Sigmoid colon (tissue), 4 donors: ENCODE results near the gene SLC6A1.

Experiments used
- CTCF ChIP-seq, 4 experiments: fragments of 450-650 bp in 3 of 4; fragments of 200-600 bp in 1 of 4; IDR thresholded peaks; one replicate each; pipeline ENCODE4 v1.5.1; 2016 to 2019; ENCODE audit warnings: antibody characterized with exemption in 4 of 4, mild to moderate bottlenecking in 3 of 4, moderate library complexity in 2 of 4
- EP300 ChIP-seq, 4 donors: sonication (generic); formaldehyde crosslinking; IDR thresholded peaks; one replicate each; pipeline ENCODE4 v1.6.1; 2017; ENCODE audit warnings: antibody characterized with exemption in 4 of 4
- POLR2A ChIP-seq, 2 donors: fragments of 450-650 bp; IDR thresholded peaks; one replicate each; pipeline ENCODE4 v1.6.1; 2016; ENCODE audit warnings: antibody characterized with exemption in 2 of 2, mild to moderate bottlenecking in 2 of 2, moderate library complexity in 2 of 2

DNA sequence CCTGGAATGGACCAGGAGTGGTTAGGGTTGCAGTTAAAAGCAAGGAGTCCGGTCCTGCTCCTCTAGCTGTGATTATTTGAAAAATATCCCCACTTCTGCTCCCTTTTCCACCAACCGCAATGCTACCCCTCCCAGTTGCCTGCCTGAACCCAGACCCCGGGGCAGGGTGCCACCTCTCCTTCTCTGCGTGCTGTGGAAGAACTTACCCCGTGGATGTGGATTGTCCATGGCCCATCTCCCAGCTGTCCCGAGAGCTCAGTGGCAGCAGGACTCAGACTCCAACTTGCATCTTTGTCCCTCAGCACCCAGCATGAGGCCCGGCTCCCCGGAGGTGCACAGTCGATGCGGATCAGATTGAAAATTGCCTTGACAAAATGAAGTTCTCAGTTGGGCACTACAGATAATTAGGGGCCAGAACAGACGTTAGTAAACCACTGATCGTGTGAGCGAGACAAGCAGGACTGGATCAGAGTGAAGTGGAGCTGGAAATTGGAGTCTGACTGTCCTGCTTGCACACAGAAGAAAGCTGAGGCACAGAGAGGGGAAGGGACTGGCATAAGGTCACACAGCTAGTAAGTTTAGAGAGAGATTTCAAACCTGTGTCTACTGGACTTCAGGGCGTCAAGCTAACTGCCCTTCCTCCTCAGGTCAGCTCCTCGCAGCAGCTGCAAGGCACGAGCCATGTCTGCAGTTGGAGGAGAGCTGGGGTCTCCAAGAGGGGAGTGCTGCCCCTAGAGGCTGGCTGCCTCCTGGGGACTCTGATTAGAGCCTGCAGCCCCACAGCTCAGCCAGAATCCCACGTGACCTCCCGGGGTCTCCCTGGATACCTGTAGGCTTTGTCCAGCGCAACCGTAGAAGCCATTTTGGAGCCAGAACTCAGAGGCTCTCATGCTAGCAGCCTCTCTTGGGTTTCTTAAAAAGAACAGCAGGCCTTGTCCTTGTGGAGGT lies 14.7 kb downstream of the SLC6A1 start:
- TF ChIP-seq CTCF (IDR thresholded peaks at IDR 0.05) (no peak), POLR2A (IDR thresholded peaks at IDR 0.05) (no peak), EP300 (IDR thresholded peaks at IDR 0.05) (no peak)
